ENCODE results near the gene NHERF1. TPM values are rescaled to one million over a fixed set of nuclear protein-coding genes. Genes with fewer than 3 reads are reported as not detected.
A peak's percentile ranks its signal among the peaks of the same experiment; 100 is the strongest.

Gene NHERF1
- total and polyA plus RNA-seq, 2 of the 13 experiments (the other 11 are each of a cell fraction or from before 2014, with no cell fraction given) = 169 to 269 TPM

DNA sequence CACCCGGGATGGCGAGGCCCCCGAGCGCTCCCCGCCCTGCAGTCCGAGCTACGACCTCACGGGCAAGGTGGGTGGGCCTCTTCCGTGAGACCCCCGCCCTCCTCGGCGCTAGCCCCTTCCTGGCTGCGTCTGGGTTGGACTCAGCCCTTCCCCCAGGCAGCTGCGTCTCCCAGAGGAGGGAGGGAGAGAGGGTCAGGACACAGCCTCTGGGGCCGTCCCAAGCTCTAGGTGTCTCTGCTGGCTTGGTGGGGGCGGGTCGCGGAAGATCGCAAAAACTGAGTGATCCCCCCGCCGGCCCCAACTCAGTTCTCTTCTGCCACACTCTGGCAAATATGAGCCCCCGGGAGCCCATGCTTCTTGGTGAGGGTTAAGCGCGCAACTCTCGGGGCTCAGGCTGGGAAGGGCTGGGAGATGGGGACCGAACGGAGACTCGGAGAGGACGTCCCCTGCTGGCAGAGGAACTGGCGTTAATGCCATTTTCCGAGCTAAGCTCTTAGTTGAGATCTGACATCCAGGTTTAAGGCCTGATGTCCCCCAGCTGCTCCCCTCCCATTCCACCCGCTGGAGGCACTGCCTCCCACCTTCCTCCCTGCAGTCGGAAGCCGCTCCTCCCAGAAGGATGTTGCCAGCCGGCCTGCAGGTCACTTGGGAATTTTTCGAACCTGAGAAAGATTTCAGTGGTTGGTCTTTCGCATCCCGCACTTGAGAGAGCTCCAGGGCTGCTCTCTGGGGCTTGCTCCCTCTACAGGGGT, 11.0 kb upstream of the NHERF1 start (continued):
- TF ChIP-seq SETDB1 (CRISPR knock-in tag; IDR thresholded peaks at IDR 0.05; ENCODE audit: borderline replicate concordance) (no peak), ZNF44 (CRISPR knock-in tag; IDR thresholded peaks at IDR 0.05) (no peak), ZZZ3 (CRISPR knock-in tag; IDR thresholded peaks at IDR 0.05; ENCODE audit: borderline replicate concordance) (no peak), GPN1 (CRISPR knock-in tag; IDR thresholded peaks at IDR 0.05; ENCODE audit: borderline replicate concordance) (no peak; the same call in 1 of the 2 replicates), ZNF737 (CRISPR knock-in tag; IDR thresholded peaks at IDR 0.05; ENCODE audit: borderline replicate concordance) (no peak), HDAC6 (IDR thresholded peaks at IDR 0.05; ENCODE audit: low read depth, low read length) (no peak), TBX2 (CRISPR knock-in tag; IDR thresholded peaks at IDR 0.05; ENCODE audit: borderline replicate concordance) (no peak), ZNF891 (CRISPR knock-in tag; IDR thresholded peaks at IDR 0.05) (no peak; the same call in 1 of the 2 replicates), MZF1 (CRISPR knock-in tag; IDR thresholded peaks at IDR 0.05; ENCODE audit: borderline replicate concordance) (0 out of 2 replicates have a peak, but pooled peaks have one; percentile 25), REPIN1 (CRISPR knock-in tag; IDR thresholded peaks at IDR 0.05; ENCODE audit: borderline replicate concordance, low read depth) (no peak)
- TF ChIP-seq, protein P1, sequence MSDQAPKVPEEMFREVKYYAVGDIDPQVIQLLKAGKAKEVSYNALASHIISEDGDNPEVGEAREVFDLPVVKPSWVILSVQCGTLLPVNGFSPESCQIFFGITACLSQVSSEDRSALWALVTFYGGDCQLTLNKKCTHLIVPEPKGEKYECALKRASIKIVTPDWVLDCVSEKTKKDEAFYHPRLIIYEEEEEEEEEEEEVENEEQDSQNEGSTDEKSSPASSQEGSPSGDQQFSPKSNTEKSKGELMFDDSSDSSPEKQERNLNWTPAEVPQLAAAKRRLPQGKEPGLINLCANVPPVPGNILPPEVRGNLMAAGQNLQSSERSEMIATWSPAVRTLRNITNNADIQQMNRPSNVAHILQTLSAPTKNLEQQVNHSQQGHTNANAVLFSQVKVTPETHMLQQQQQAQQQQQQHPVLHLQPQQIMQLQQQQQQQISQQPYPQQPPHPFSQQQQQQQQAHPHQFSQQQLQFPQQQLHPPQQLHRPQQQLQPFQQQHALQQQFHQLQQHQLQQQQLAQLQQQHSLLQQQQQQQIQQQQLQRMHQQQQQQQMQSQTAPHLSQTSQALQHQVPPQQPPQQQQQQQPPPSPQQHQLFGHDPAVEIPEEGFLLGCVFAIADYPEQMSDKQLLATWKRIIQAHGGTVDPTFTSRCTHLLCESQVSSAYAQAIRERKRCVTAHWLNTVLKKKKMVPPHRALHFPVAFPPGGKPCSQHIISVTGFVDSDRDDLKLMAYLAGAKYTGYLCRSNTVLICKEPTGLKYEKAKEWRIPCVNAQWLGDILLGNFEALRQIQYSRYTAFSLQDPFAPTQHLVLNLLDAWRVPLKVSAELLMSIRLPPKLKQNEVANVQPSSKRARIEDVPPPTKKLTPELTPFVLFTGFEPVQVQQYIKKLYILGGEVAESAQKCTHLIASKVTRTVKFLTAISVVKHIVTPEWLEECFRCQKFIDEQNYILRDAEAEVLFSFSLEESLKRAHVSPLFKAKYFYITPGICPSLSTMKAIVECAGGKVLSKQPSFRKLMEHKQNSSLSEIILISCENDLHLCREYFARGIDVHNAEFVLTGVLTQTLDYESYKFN (CRISPR knock-in tag; conservative IDR thresholded peaks at IDR 0.05) = no peak
- TF ChIP-seq, protein P2, sequence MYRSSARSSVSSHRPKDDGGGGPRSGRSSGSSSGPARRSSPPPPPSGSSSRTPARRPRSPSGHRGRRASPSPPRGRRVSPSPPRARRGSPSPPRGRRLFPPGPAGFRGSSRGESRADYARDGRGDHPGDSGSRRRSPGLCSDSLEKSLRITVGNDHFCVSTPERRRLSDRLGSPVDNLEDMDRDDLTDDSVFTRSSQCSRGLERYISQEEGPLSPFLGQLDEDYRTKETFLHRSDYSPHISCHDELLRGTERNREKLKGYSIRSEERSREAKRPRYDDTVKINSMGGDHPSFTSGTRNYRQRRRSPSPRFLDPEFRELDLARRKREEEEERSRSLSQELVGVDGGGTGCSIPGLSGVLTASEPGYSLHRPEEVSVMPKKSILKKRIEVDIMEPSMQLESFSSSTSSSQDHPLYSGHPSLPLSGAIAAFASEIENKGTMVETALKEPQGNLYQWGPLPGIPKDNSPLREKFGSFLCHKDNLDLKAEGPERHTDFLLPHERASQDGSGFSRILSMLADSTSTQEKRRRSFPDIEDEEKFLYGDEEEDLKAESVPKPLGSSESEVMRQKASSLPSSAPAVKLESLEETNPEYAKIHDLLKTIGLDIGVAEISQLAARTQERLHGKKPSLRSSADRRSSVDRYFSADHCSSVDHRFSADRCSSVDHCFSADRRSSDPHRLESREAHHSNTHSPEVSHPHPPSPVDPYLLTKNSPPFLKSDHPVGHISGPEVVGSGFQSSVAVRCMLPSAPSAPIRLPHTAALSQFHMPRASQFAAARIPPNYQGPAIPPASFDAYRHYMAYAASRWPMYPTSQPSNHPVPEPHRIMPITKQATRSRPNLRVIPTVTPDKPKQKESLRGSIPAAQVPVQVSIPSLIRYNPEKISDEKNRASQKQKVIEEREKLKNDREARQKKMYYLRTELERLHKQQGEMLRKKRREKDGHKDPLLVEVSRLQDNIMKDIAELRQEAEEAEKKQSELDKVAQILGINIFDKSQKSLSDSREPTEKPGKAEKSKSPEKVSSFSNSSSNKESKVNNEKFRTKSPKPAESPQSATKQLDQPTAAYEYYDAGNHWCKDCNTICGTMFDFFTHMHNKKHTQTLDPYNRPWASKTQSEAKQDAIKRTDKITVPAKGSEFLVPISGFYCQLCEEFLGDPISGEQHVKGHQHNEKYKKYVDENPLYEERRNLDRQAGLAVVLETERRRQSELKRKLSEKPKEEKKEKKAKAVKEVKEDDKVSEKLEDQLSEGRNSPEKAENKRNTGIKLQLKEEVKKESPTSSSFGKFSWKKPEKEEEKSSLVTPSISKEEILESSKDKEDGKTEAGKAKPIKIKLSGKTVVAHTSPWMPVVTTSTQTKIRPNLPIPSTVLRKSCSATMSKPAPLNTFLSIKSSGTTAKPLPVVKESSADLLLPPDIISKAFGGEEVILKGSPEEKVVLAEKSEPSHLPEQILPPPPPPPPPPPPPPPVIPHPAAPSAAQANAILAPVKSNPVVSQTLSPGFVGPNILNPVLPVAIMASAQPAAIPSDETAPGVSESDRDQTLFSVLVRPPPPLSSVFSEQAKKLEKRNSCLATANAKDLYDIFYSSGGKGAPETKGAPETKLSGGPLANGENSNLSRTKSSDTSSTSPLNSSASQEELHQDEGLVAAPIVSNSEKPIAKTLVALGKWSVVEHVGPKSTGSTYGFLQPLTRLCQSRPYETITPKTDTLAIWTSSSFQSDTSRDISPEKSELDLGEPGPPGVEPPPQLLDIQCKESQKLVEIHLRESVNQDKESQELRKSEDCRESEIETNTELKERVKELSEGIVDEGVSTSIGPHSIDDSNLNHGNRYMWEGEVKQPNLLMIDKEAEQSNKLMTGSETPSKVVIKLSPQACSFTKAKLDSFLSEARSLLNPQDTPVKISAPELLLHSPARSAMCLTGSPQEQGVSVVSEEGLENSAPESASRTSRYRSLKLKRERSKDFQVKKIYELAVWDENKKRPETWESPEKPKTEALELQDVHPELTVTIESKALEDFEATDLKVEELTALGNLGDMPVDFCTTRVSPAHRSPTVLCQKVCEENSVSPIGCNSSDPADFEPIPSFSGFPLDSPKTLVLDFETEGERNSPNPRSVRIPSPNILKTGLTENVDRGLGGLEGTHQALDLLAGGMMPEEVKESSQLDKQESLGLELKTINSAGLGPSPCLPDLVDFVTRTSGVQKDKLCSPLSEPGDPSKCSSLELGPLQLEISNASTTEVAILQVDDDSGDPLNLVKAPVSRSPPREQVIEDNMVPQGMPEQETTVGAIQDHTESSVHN (CRISPR knock-in tag; IDR thresholded peaks at IDR 0.05) = no peak
- TF ChIP-seq, protein P3, sequence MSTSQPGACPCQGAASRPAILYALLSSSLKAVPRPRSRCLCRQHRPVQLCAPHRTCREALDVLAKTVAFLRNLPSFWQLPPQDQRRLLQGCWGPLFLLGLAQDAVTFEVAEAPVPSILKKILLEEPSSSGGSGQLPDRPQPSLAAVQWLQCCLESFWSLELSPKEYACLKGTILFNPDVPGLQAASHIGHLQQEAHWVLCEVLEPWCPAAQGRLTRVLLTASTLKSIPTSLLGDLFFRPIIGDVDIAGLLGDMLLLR (CRISPR knock-in tag; IDR thresholded peaks at IDR 0.05) = peak; percentile 7; the same call in 1 of the 2 replicates
- TF ChIP-seq, protein P4, sequence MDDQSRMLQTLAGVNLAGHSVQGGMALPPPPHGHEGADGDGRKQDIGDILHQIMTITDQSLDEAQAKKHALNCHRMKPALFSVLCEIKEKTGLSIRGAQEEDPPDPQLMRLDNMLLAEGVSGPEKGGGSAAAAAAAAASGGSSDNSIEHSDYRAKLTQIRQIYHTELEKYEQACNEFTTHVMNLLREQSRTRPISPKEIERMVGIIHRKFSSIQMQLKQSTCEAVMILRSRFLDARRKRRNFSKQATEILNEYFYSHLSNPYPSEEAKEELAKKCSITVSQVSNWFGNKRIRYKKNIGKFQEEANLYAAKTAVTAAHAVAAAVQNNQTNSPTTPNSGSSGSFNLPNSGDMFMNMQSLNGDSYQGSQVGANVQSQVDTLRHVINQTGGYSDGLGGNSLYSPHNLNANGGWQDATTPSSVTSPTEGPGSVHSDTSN (CRISPR knock-in tag; IDR thresholded peaks at IDR 0.05; ENCODE audit: borderline replicate concordance) = 0 out of 2 replicates have a peak, but pooled peaks have one; percentile 40
